ENCODE results near the gene RASGRF1.

DNA sequence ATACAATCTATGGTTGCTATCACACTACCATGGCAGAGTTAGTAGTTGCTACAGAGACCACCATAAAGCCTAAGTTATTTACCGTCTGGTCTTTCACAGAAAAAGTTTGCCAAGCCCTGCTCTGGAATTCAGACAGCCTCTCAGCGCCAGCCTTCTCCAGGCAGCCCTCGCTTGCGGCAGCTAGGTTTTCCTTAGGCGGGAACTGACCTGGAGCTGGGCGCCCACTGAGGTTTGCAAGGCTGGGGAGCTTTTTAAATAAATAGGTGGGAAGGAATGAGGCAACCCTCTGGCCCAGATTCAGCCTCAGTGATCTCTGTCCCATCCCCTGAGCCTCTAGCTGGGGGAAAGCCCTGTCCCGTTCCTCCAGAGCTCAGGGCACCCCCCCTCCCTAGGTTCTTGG, 146.9 kb downstream of the RASGRF1 start:
- TF ChIP-seq, protein P1, sequence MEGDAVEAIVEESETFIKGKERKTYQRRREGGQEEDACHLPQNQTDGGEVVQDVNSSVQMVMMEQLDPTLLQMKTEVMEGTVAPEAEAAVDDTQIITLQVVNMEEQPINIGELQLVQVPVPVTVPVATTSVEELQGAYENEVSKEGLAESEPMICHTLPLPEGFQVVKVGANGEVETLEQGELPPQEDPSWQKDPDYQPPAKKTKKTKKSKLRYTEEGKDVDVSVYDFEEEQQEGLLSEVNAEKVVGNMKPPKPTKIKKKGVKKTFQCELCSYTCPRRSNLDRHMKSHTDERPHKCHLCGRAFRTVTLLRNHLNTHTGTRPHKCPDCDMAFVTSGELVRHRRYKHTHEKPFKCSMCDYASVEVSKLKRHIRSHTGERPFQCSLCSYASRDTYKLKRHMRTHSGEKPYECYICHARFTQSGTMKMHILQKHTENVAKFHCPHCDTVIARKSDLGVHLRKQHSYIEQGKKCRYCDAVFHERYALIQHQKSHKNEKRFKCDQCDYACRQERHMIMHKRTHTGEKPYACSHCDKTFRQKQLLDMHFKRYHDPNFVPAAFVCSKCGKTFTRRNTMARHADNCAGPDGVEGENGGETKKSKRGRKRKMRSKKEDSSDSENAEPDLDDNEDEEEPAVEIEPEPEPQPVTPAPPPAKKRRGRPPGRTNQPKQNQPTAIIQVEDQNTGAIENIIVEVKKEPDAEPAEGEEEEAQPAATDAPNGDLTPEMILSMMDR (IDR thresholded peaks at IDR 0.05): no peak
- TF ChIP-seq POLR2A (IDR thresholded peaks at IDR 0.05): no peak

Data from ovary (tissue), 3 donors.